PC-3 (cell line): Measurements from ENCODE around the gene REEP6. TPM values are rescaled to one million over a fixed set of nuclear protein-coding genes. Genes with fewer than 3 reads are reported as not detected.

ENCODE experiments used
- ATAC-seq: fragments of 200-7000 bp; cut with Tn5 transposase; 2 replicates; pipeline ENCODE4 v1.9.1; 2020; ENCODE audit warnings: mild to moderate bottlenecking, moderate library complexity
- BruUV-seq: library from RNA; stranded (reverse); fragments of 400-500 nt; replicated peaks from 2 replicates; lab custom pipeline; 2021; lab: Mats Ljungman, UMichigan
- CTCF ChIA-PET: fragments of 300-600 bp; sonication (Branson Sonifier 250); formaldehyde crosslinking; loops from one replicate; lab custom pipeline; 2022; ENCODE audit warnings: antibody characterized with exemption; lab: Charles Lee
- POLR2A ChIA-PET: fragments of 300-600 bp; sonication (Branson Sonifier 250); formaldehyde crosslinking; loops from one replicate; lab custom pipeline; 2022; ENCODE audit warnings: antibody characterized with exemption; ENCODE audit not compliant: unreplicated experiment; lab: Charles Lee
- DNase-seq: peaks from one replicate; pipeline ENCODE4 v3.0.0-alpha.2; 2015
- H2AFZ ChIP-seq: fragments of 300-600 bp; sonication (generic); 2 replicates; pipeline ENCODE4 v1.6.0; 2016; ENCODE audit warnings: antibody characterized with exemption, low read length
- H3F3A ChIP-seq: fragments of 300-600 bp; sonication (generic); one replicate; pipeline ENCODE4 v1.6.0; 2017; ENCODE audit warnings: antibody characterized with exemption, low read length, control low read depth, mild to moderate bottlenecking; ENCODE audit not compliant: unreplicated experiment
- H3K27ac ChIP-seq: fragments of 300-600 bp; sonication (generic); 2 replicates; pipeline ENCODE4 v1.5.1; 2016; ENCODE audit warnings: mild to moderate bottlenecking, low read length
- H3K27me3 ChIP-seq: fragments of 300-600 bp; sonication (generic); 2 replicates; pipeline ENCODE4 v1.6.1; 2016; ENCODE audit warnings: low read length, mixed read lengths
- H3K36me3 ChIP-seq: fragments of 300-600 bp; sonication (generic); 2 replicates; pipeline ENCODE4 v1.6.1; 2016; ENCODE audit warnings: low read depth, mixed run types, low read length, mixed read lengths
- H3K4me1 ChIP-seq: fragments of 300-600 bp; sonication (generic); 2 replicates; pipeline ENCODE4 v1.5.1; 2016; ENCODE audit warnings: low read length; ENCODE audit not compliant: insufficient read depth
- H3K4me2 ChIP-seq: fragments of 300-600 bp; sonication (generic); 2 replicates; pipeline ENCODE4 v1.6.0; 2016; ENCODE audit warnings: low read length
- H3K4me3 ChIP-seq: fragments of 300-600 bp; sonication (generic); 2 replicates; pipeline ENCODE4 v1.5.1; 2016; ENCODE audit warnings: mild to moderate bottlenecking, low read length, mixed read lengths
- H3K79me2 ChIP-seq: fragments of 300-600 bp; sonication (generic); 2 replicates; pipeline ENCODE4 v1.6.1; 2017; ENCODE audit warnings: low read length, mixed read lengths
- H3K9ac ChIP-seq: fragments of 300-600 bp; sonication (generic); 2 replicates; pipeline ENCODE4 v1.6.0; 2016; ENCODE audit warnings: mild to moderate bottlenecking, low read length
- H3K9me2 ChIP-seq: fragments of 300-600 bp; sonication (generic); replicated peaks from 2 replicates; pipeline ENCODE4 v1.6.1; 2016; ENCODE audit warnings: mixed run types, low read length, mixed read lengths
- H3K9me3 ChIP-seq: fragments of 300-600 bp; sonication (generic); 2 replicates; pipeline ENCODE4 v1.6.1; 2016; ENCODE audit warnings: low read length, mixed read lengths
- H4K20me1 ChIP-seq: fragments of 300-600 bp; sonication (generic); 2 replicates; pipeline ENCODE4 v1.6.1; 2016; ENCODE audit warnings: low read length, mixed read lengths
- CTCF ChIP-seq: fragments of 300-600 bp; sonication (generic); conservative IDR thresholded peaks from 2 replicates; pipeline ENCODE4 v1.5.1; 2017; ENCODE audit warnings: antibody characterized with exemption, low read depth, mild to moderate bottlenecking, low read length
- EZH2 ChIP-seq: fragments of 300-600 bp; sonication (generic); IDR thresholded peaks from one replicate; pipeline ENCODE4 v1.6.1; 2017; ENCODE audit warnings: antibody characterized with exemption, mild to moderate bottlenecking, low read length; ENCODE audit not compliant: unreplicated experiment
- EZH2phosphoT487 ChIP-seq: fragments of 300-600 bp; sonication (generic); IDR thresholded peaks from 2 replicates; pipeline ENCODE4 v1.6.1; 2018; ENCODE audit warnings: mild to moderate bottlenecking, antibody characterized with exemption, low read length, borderline replicate concordance
- intact Hi-C: fragments of 100-400 bp; cut with micrococcal nuclease; formaldehyde crosslinking; loops from 2 replicates; pipeline ENCODE4 v1.9.0; 2023
- total RNA-seq: library from RNA; depleted of rRNA; stranded (reverse); fragments of >200 nt; gene quantifications from 2 replicates; pipeline ENCODE4 v1.2.3, GENCODE V29; 2014

The REEP6 gene
- total RNA-seq, 1 experiment from 2014 or later, result 27.2 TPM

GRCh38 chr19:1451916-1452801 is 38.8 kb upstream of the REEP6 start:
- TF ChIP-seq EZH2phosphoT487 (no peak), CTCF (no peak), EZH2 (no peak)
- no peak overlapping the region for H3K27ac ChIP-seq
- H3K36me3 ChIP-seq, result no peaks in the 10 kb centered on the region
- intact Hi-C loops, result no loop called here
- H3K27me3 ChIP-seq, result peaks cover 15% of the 10 kb centered on the region
- H3F3A ChIP-seq, result no peaks in the 10 kb centered on the region
- peaks cover 10% of the 10 kb centered on the region; the same call in 1 of the 2 replicates for H3K4me1 ChIP-seq
- CTCF ChIA-PET, result no interaction called here
- no peak overlapping the region for H3K4me2 ChIP-seq
- DNase-seq (no peak), ATAC-seq (no peak)
- no peaks in the 10 kb centered on the region for H3K9me2 ChIP-seq
- H3K9me3 ChIP-seq, result no peaks in the 10 kb centered on the region
- no peak overlapping the region for H3K4me3 ChIP-seq
- BruUV-seq, result no TSS peak
- no peak overlapping the region for H3K9ac ChIP-seq
- no peaks in the 10 kb centered on the region for H4K20me1 ChIP-seq
- no peaks in the 10 kb centered on the region for H3K79me2 ChIP-seq
- no peak overlapping the region for H2AFZ ChIP-seq
- POLR2A ChIA-PET, result no interaction called here

GRCh38 chr19:1452802-1453524 is 38.0 kb upstream of the REEP6 start:
- intact Hi-C loops, result no loop called here
- no peak overlapping the region for H3K4me2 ChIP-seq
- BruUV-seq, result no TSS peak

More at GRCh38 chr19:1452802-1453524, 38.0 kb upstream of the REEP6 start:
- POLR2A ChIA-PET, result no interaction called here
- peaks cover 10% of the 10 kb centered on the region; the same call in 1 of the 2 replicates for H3K4me1 ChIP-seq
- DNase-seq, result no peak
- no peaks in the 10 kb centered on the region for H3K9me3 ChIP-seq
- H3K4me3 ChIP-seq, result no peak overlapping the region
- no peak overlapping the region for H3K27ac ChIP-seq
- H2AFZ ChIP-seq, result no peak overlapping the region
- no peak overlapping the region for H3K9ac ChIP-seq
- ATAC-seq, result no peak
- no peaks in the 10 kb centered on the region for H3K79me2 ChIP-seq
- peaks cover 15% of the 10 kb centered on the region for H3K27me3 ChIP-seq
- H3K9me2 ChIP-seq, result no peaks in the 10 kb centered on the region
- CTCF ChIA-PET, result no interaction called here
- no peaks in the 10 kb centered on the region for H3K36me3 ChIP-seq
- no peaks in the 10 kb centered on the region for H4K20me1 ChIP-seq
- TF ChIP-seq EZH2 (no peak), EZH2phosphoT487 (no peak), CTCF (no peak)
- H3F3A ChIP-seq, result no peaks in the 10 kb centered on the region
